Heart right ventricle (tissue), 16 donors: Measurements from ENCODE around the gene CSMD2. TPM values are rescaled to one million over a fixed set of nuclear protein-coding genes. Genes with fewer than 3 reads are reported as not detected.

Experiments
- ATAC-seq, 8 donors: fragments of 200-7000 bp; cut with Tn5 transposase; one replicate each; pipeline ENCODE4 v1.9.1; 2020; ENCODE audit warnings: mild to moderate bottlenecking in 8 of 8, moderate library complexity in 8 of 8, moderate number of reproducible peaks in 1 of 8
- DNase-seq, 2 donors: peaks; one replicate each; pipeline ENCODE4 v3.0.0-alpha.2; 2020
- H3K27ac ChIP-seq, 10 donors: fragments of 200-600 bp; sonication (generic) in 2 of 10; one replicate each; pipeline versions ENCODE4 v1.5.0 to v1.8.0; 2020 to 2022; ENCODE audit warnings: mild to moderate bottlenecking in 3 of 10
- H3K27me3 ChIP-seq, 7 donors: fragments of 200-600 bp; one replicate each; pipeline ENCODE4 v1.8.0; 2021 to 2022; ENCODE audit warnings: mild to moderate bottlenecking in 2 of 7
- H3K36me3 ChIP-seq, 9 donors: fragments of 200-600 bp; sonication (generic) in 1 of 9; one replicate each; pipeline versions ENCODE4 v1.5.0 to v1.8.0; 2020 to 2022; ENCODE audit warnings: mild to moderate bottlenecking in 2 of 9
- H3K4me1 ChIP-seq, 9 donors: fragments of 200-600 bp; sonication (generic) in 1 of 9; one replicate each; pipeline versions ENCODE4 v1.5.0 to v1.8.0; 2020 to 2022; ENCODE audit warnings: mild to moderate bottlenecking in 4 of 9
- H3K4me3 ChIP-seq, 10 donors: fragments of 200-600 bp; sonication (generic) in 2 of 10; one replicate each; pipeline versions ENCODE4 v1.5.0 to v1.8.0; 2020 to 2022; ENCODE audit warnings: mild to moderate bottlenecking in 7 of 10, moderate library complexity in 2 of 10
- H3K9me3 ChIP-seq, 11 donors: fragments of 200-600 bp in 10 of 11; sonication (generic) in 2 of 11; one replicate each; pipeline versions ENCODE4 v1.5.0 to v1.8.0; 2013 to 2022; ENCODE audit warnings: mild to moderate bottlenecking in 2 of 11, control low read depth in 1 of 11, moderate library complexity in 1 of 11
- WGBS, 2 donors: extraction: QIAGEN DNeasy Blood & Tissue Kit; methylation state at CpG; one replicate each; pipeline ENCODE4 v1.1.7; 2013; ENCODE audit warnings: inconsistent platforms in 1 of 2; 5-methylcytosine and 5-hydroxymethylcytosine counted together
- intact Hi-C, 10 donors: fragments of 100-400 bp; cut with DNase I; formaldehyde crosslinking; loops; one replicate each; pipeline versions ENCODE4 v1.11.1 to v1.14.2; 2022
- polyA plus RNA-seq, 2 donors: library from polyadenylated mRNA; stranded (reverse); fragments of 200-250 nt; gene quantifications; one replicate each; pipeline ENCODE4 v1.2.3, GENCODE V29; 2013
- total RNA-seq, 10 donors: library from RNA; stranded (reverse); fragmentation: NEBNext Ultra II Directional in 3 of 10; extraction: Animal tissue kit (Norgen Biotek cat#: 25700) in 3 of 10; gene quantifications; one replicate each; pipeline versions ENCODE4 v1.2.1 to v1.2.4, GENCODE V29; 2021 to 2023
- TF ChIP-seq, protein P1 (sequence below), 9 donors: fragments of 200-600 bp; sonication (generic) in 2 of 9; IDR thresholded peaks; one replicate each; pipeline versions ENCODE4 v1.5.0 to v1.8.0; 2021 to 2022; ENCODE audit warnings: antibody characterized with exemption in 9 of 9, mild to moderate bottlenecking in 5 of 9, moderate library complexity in 1 of 9
- donor health status: Arrhythmogenic right ventricular cardiomyopathy.
- donor health status: ischemic (EF 13 %, LVEDD 7.1; RV severe dilation, severe dysfunction).
- donor health status: healthy with polysubstance abuse.
- donor health status: DM: no; HTN: yes; CAD: no.
- donor health status: DM: no; HTN: no; CAD: no.
- donor health status: ischemic (EF 25% LVEDD 6.9; RV normal size, moderate dysfunction).
- donor health status: ischemic (EF 25% LVEDD 5.7; RV mildly dilated, moderate dysfunction).
- donor health status: healthy.
- donor health status: DM: yes; HTN: yes; CAD: no.
- donor health status: Ischemic cardiomyopathy.
- donor health status: ischemic (EF 35%, LVEDD 5.7; RV mildly dilated, moderate dysfunction).
- donor health status: nonischemic (EF 11% LVEDD 7.7; RV severe dilation, severe dysfunction).
- donor health status: DM: yes; HTN: yes; CAD: no.
- donor health status: PGD.
- donor health status: ischemic (EF 29% LVEDD 5.4; RV normal size, mild dysfunction).
- donor health status: nonischemic (EF 23%, LVEDD 6.1; RV moderate dilation, normal function).

The CSMD2 gene
- total and polyA plus RNA-seq, 12 donors: 0.04 to 0.97 (median 0.14) TPM; not detected in 1

- ATAC-seq (no peak), DNase-seq (no peak)
- Histone ChIP-seq H3K4me3 (no peak overlapping the region), H3K9me3 (no peaks in the 10 kb centered on the region), H3K27ac (no peak overlapping the region), H3K27me3 (peaks cover 0 to 37% (median 6%) of the 10 kb centered on the region in 7 donors), H3K36me3 (no peaks in the 10 kb centered on the region), H3K4me1 (no peaks in the 10 kb centered on the region)
- intact Hi-C loops: no loop called here
- TF ChIP-seq, protein P1, sequence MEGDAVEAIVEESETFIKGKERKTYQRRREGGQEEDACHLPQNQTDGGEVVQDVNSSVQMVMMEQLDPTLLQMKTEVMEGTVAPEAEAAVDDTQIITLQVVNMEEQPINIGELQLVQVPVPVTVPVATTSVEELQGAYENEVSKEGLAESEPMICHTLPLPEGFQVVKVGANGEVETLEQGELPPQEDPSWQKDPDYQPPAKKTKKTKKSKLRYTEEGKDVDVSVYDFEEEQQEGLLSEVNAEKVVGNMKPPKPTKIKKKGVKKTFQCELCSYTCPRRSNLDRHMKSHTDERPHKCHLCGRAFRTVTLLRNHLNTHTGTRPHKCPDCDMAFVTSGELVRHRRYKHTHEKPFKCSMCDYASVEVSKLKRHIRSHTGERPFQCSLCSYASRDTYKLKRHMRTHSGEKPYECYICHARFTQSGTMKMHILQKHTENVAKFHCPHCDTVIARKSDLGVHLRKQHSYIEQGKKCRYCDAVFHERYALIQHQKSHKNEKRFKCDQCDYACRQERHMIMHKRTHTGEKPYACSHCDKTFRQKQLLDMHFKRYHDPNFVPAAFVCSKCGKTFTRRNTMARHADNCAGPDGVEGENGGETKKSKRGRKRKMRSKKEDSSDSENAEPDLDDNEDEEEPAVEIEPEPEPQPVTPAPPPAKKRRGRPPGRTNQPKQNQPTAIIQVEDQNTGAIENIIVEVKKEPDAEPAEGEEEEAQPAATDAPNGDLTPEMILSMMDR (IDR thresholded peaks at IDR 0.05): no peak
- 15 to 23% methylated on average over 4 of the region's 4 CpGs for WGBS, 2 donors
Measured at GRCh38 chr1:34147301-34147700, 17.7 kb downstream of the CSMD2 start.

- Histone ChIP-seq H3K36me3 (no peaks in the 10 kb centered on the region), H3K27me3 (peaks cover 0 to 41% (median 6%) of the 10 kb centered on the region in 7 donors), H3K4me1 (no peaks in the 10 kb centered on the region), H3K27ac (no peak overlapping the region), H3K9me3 (no peaks in the 10 kb centered on the region), H3K4me3 (no peak overlapping the region)
- DNase-seq (no peak), ATAC-seq (no peak)
- 79 to 82% methylated on average over 6 of the region's 6 CpGs for WGBS, 2 donors
- TF ChIP-seq, protein P1 (IDR thresholded peaks at IDR 0.05): no peak
- intact Hi-C loops: no loop called here
Measured at GRCh38 chr1:34144766-34145165, 20.3 kb downstream of the CSMD2 start.

DNA sequence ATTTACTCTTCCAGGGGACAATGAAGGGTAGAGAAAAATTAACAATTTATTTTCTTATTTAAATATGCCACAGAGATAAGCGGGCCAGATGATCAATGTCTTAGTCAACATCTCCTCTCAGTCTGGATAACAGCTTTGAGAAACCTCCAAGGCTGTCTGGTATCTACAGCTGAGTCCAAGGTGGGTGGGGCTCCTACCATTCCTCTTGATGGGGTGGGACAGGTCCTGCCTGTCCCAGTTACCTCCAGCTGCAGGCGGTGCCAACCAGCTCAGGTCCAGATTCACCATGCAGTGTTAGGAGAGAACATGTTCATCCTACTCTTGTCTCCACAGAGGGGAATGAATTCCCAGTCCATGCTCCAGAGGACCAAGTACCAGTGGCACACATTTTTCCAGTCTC lies 21.1 kb downstream of the CSMD2 start:
- H3K27me3 ChIP-seq: peaks cover 0 to 39% (median 6%) of the 10 kb centered on the region in 7 donors
- H3K4me3 ChIP-seq: no peak overlapping the region
- H3K27ac ChIP-seq: no peak overlapping the region
- 83 to 84% methylated on average over 2 of the region's 2 CpGs for WGBS, 2 donors
- H3K4me1 ChIP-seq: no peaks in the 10 kb centered on the region
- H3K9me3 ChIP-seq: no peaks in the 10 kb centered on the region
- ATAC-seq (no peak), DNase-seq (no peak)
- intact Hi-C loops: no loop called here
- H3K36me3 ChIP-seq: no peaks in the 10 kb centered on the region
- TF ChIP-seq, protein P1 (IDR thresholded peaks at IDR 0.05): no peak

- Histone ChIP-seq H3K36me3 (no peaks in the 10 kb centered on the region), H3K4me1 (no peaks in the 10 kb centered on the region), H3K4me3 (no peak overlapping the region), H3K27ac (no peak overlapping the region), H3K27me3 (peaks cover 0 to 19% (median 5%) of the 10 kb centered on the region in 7 donors), H3K9me3 (no peaks in the 10 kb centered on the region)
- ATAC-seq (no peak), DNase-seq (no peak)
- intact Hi-C loops: no loop called here
- 50 to 60% methylated on average over 7 of the region's 7 CpGs for WGBS, 2 donors
- TF ChIP-seq, protein P1 (IDR thresholded peaks at IDR 0.05): no peak
Measured at GRCh38 chr1:34140011-34140676, 24.9 kb downstream of the CSMD2 start.
